ENCODE data around the gene NUDT6.
"Not testable (repeated sequence)": the region's sequence is repeated elsewhere in the genome, so short reads cannot be mapped to it uniquely, and the experiment has no call there.

The NUDT6 gene, protein sequence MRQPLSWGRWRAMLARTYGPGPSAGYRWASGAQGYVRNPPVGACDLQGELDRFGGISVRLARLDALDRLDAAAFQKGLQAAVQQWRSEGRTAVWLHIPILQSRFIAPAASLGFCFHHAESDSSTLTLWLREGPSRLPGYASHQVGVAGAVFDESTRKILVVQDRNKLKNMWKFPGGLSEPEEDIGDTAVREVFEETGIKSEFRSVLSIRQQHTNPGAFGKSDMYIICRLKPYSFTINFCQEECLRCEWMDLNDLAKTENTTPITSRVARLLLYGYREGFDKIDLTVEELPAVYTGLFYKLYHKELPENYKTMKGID

DNA sequence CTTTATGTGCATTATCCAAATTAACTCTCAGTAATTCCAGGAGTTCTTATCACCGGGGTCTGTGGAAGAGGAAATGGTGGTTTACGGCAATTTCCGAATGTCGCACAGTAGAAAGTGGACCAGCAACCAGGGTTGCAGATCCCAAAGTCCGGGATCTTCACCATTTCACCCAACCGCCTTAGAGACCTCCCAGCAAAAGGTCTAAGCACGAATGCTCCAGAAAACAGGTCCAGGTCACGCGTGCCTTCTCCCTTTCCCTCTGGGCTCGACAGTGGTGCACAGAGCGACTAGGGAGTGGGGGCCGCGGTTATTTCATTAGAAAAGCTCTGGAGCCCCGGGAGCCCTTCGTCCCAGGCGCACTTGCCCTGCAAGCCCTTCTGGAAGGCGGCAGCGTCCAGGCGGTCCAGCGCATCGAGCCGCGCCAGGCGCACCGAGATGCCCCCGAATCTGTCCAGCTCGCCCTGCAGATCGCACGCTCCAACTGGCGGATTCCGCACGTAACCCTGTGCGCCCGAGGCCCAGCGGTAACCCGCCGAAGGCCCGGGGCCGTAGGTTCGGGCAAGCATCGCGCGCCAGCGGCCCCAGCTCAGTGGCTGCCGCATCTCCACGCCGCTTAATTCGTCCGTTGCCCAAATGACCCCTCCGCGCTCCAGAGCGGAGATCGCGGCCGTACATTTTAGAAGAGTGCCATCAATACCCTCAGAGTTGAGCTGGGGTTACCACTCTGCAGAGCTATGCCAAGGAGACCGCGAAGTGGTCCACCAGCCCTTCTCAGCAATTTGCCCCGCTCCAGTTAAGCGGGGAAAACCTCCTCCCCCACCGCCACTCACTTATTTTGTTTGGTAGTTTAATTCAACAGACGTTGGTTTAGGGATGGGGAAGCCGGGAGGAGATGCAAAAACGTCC is at the start of gene NUDT6:
TSS of gene NUDT6 (minus strand) at position 627 of the 906 bp plus-strand sequence. CDS start at position 602, 25 bp downstream.
- DNase-seq: peak; percentile 10

- no peak for DNase-seq
Measured at GRCh38 chr4:122968227-122968812, 45.9 kb upstream of the NUDT6 start.

DNA sequence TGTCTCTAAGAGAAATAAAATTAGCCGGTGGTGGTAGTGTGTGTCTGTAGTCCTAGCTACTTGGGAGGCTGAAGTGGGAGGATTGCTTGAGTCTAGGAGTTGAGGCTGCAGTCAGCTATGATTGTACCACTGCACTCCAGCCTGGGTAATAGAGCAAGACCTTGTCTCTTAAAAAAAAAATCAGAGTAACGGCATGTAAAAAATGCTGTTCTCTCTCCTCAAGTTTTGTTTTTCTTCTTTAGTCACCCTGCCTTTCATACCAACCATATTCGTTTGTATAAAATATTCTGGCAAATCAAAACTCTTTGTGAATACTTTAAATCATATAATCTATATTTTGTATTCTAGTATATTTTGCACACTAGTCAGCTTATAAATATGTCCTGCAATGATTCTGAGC is 44.8 kb upstream of the NUDT6 start:
- DNase-seq: no peak

DNA sequence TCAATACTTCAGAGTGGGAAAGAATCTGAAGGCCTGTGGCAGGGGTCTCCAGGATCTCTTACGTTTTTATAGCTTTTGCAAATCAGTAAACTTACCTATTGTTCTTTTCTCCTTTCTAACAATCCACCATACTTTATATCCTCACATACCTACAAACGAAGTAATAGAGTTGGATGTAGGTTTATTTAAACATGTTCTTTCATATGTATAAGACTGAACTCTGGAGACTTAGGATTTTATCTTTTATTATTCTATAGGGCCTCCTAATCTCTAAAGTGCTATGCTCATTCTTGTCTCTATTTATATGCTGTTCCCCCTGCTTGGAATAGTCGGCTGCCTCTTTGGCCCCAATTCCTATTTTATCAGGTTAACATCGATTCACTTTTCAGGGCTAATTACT is 43.8 kb upstream of the NUDT6 start:
- DNase-seq: no peak

DNA sequence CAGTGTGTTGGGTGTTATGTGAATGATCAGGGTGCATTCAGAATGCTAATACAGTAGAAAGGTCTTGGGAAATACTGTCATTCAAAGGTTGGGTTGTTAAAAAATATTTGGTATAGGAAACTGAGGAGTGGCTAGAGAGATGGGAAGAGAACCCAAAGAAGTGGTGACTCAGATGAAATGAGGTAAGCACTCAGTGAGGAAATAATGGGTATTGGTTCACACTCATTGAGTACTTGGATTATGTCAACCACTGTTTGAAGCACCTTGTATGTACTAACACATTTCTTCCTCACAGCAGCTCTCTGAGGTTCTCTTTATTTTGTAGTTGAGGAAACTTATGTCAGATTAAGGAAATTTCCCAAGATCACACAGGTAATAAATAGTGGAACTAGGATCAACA is 40.8 kb upstream of the NUDT6 start:
- DNase-seq: no peak

- no peak for DNase-seq
Measured at GRCh38 chr4:122960611-122961000, 38.2 kb upstream of the NUDT6 start.

DNA sequence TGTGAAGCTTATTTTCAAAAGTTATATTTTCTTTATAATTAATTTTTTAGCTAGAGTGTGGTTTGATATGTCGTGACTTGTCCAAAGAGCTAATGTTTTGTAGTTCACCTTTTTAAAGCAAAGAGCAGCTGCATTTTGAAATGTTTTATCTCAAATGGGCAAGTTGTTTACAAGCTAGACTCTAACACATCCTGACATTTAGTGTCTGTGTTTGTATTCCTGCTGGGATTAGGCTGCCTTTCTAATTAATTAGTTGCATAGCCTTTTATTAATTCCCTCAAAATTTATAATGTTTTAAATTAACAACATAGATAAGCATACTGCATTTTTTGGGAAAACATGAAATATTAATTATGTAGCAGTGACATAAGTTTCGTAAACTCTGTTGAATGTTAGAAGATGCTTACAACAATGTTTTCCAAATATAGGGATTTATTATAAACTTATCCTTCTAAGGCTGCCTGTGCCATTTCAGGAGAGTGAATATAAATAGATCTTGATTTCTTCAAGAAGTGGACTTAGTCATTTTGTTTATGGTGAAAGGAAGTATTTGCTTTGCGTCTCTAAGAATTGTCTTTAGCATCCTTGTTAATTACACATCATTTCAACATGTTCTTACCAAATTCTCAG is 37.7 kb upstream of the NUDT6 start:
- DNase-seq: no peak

DNA sequence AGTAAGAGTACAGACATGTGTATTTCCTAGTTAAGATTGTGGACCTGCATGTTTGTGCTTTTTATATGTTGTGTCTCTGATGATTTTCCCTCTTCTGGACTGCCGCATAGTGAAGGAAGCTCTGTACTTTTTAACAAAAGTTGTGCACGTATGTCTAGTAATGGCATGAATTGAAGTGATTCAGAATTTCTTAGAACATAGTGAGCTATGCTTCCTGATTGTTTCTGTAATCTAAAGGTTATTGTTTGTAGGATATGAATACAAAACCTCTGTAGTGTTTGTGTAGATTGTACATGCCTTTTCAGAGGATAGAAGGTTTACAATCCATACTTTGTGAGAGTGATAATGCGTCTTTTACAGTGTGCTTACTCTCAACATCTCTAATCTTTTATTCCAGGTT is 37.0 kb upstream of the NUDT6 start:
- no peak for DNase-seq

DNA sequence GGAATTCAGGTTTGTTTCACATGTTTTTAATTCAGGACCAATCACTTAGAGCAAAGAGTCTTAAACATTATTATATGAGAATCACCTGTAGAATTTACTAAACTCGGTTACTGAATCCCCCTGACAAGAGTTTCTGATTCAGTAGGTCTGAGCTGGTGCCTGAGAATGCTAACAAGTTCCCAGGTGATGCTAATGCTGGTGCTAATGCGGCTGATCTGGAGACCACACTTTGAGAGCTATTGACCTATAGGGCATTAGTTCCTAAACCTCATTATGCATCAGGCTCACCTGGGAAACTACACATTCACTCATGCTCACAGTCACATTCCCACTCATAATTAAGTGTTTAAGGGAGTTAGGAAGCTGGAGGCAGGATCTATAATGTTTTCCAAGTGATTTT is 36.1 kb upstream of the NUDT6 start:
- no peak for DNase-seq

DNA sequence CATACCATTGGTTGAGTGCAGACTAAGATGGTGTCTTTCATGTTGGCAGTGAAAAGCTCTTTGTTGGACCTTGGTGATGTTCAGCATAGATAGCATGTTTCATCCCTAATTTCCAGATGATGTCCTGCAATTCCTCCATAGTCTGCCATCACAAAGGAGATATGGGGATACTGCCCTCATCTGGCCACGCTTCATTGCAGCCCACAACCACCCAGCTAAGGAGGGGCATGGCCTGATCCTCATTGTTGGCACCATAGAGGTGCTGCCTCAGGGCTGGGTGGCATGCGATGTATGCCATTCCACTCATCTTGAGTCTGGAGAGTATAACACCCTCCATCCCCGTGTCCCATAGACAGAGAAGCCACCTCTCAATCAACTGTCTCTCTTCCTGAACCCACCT is 31.5 kb upstream of the NUDT6 start:
- no peak for DNase-seq

GRCh38 chr4:122952028-122952427 is 29.6 kb upstream of the NUDT6 start:
- no peak for DNase-seq

GRCh38 chr4:122948671-122949070 is 26.3 kb upstream of the NUDT6 start:
- DNase-seq: no peak

GRCh38 chr4:122946142-122946541 is 23.7 kb upstream of the NUDT6 start:
- DNase-seq: no peak

- not testable (repeated sequence) for DNase-seq
Measured at GRCh38 chr4:122945136-122945535, 22.7 kb upstream of the NUDT6 start.

DNA sequence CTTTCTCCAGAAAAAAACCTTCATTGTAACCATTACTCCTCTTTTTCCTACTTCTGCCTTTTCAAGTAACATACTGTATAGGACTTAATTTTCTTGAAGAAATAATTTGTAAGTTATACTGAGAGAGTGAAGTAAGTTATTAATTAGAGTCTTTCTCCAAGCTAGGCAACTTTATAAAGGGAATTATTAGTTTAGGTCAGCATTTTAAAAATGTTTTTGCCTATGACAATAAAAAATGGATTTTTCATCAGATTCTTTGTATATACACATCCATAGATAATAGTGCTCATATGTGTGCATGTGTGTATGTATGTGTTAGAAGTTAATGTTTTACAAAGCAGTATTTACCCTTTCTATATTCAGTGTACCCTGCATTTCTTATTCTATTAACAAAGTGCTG is 10.4 kb upstream of the NUDT6 start:
- no peak for DNase-seq

GRCh38 chr4:122930862-122931261 is 8.5 kb upstream of the NUDT6 start:
- peak; percentile 5 for DNase-seq

GRCh38 chr4:122928930-122929329 is 6.5 kb upstream of the NUDT6 start:
- DNase-seq: no peak

GRCh38 chr4:122922877-122923511 is 597 bp upstream of the NUDT6 start:
- peak; percentile 51 for DNase-seq

GRCh38 chr4:122921300-122921699 is 1.1 kb downstream of the NUDT6 start:
- DNase-seq: no peak

DNA sequence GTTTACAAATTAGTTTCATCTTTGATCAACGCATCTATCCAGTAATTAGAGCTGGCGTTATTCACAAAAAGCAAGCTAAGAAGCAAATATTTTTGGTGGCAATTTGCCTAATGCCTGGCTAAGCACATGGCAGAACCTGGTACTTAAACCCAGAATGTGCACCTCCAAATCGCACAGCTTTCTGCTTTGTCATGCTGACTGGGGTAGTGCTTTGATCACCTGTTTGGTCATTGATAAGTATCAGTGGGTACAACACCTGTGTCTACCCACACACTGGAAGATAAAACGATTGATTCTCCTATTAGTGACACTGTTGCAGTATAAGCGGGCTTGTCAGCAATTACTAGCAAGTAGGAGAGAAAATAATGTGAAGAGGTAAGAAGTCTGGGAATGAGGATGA is 1.9 kb downstream of the NUDT6 start:
- no peak for DNase-seq

- DNase-seq: no peak
Measured at GRCh38 chr4:122917731-122918130, 4.7 kb downstream of the NUDT6 start.

DNA sequence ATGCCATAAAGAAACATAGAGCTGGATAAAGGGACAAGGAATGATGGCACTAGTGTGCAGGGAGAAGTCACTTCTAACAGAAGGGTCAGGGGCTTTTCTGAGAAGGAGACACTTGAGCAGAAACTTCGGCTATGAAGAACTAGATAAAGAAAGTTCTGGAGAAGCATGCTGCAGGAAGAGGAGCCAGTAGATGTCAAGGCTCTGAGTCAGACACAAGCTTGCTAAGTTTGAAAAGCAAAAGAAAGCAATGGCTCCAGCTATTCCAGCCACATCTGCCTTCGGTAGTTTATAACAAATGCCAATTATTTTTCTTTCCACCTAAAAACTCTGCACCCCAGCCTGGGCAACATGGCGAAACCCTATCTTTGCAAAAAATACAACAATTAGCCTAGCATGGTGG is 7.5 kb downstream of the NUDT6 start:
- no peak for DNase-seq

Measured in NCI-H510A treated with DMSO at 0.1 percent for 48 hours (cell line).